Measurements from ENCODE around the gene C16orf92. TPM values are rescaled to one million over a fixed set of nuclear protein-coding genes. Genes with fewer than 3 reads are reported as not detected.

The C16orf92 gene
- total RNA-seq, 1 experiment from 2014 or later: not detected

- Histone ChIP-seq H3K9ac (ENCODE audit: low read length) (no peak overlapping the region), H3K4me2 (ENCODE audit: low read length) (no peak overlapping the region), H2AFZ (ENCODE audit: low read depth, low read length, poor library complexity, severe bottlenecking) (no peak overlapping the region), H3K36me3 (ENCODE audit: control insufficient read depth in 1 of 2, insufficient read depth in 2 of 2, low read length in 2 of 2) (peaks cover 48 to 53% of the 10 kb centered on the region in 2 experiments), H3K9me2 (ENCODE audit: insufficient read depth) (no peaks in the 10 kb centered on the region), H3K9me3 (ENCODE audit: control insufficient read depth in 1 of 2, insufficient read depth in 1 of 2, low read depth in 1 of 2, low read length in 2 of 2) (no peaks in the 10 kb centered on the region), H3K4me1 (ENCODE audit: control insufficient read depth in 1 of 2, insufficient read depth in 2 of 2, low read length in 2 of 2) (peaks cover 8 to 22% of the 10 kb centered on the region in 2 experiments), H3K4me3 (replicated peaks in 1 of 2; ENCODE audit: low read depth in 1 of 2, low read length in 2 of 2) (no peak overlapping the region), H3K27ac (ENCODE audit: low read depth, low read length) (no peak overlapping the region), H3K27me3 (ENCODE audit: insufficient read depth, low read length) (no peaks in the 10 kb centered on the region), H3K79me2 (ENCODE audit: insufficient read depth, low read length) (peaks cover 67% of the 10 kb centered on the region), H4K20me1 (ENCODE audit: insufficient read depth) (no peaks in the 10 kb centered on the region)
- ChIA-PET RAD21 (ENCODE audit: low non-redundant PET in 1 of 2, low total read pairs in 2 of 2, uncharacterized antibody in 2 of 2, unreplicated experiment in 2 of 2) (no interaction called here), CTCF (no interaction called here), POLR2A (no interaction called here)
- BruUV-seq (replicated peaks): no TSS peak
- TF ChIP-seq ZNF274 (IDR thresholded peaks at IDR 0.05; ENCODE audit: low read depth, low read length): no peak
- TF ChIP-seq TCF7L2 (IDR thresholded peaks at IDR 0.05; ENCODE audit: borderline replicate concordance, extremely low read depth, insufficient read depth, insufficient read length): no peak
- TF ChIP-seq RAD21 (IDR thresholded peaks at IDR 0.05; ENCODE audit: low read depth): no peak
- DNase-seq (ENCODE audit: low read depth, low spot score) (no peak), ATAC-seq (no peak)
- intact Hi-C loops (cut with micrococcal nuclease): no loop called here
Observed at GRCh38 chr16:29978081-29978480, 44.9 kb upstream of the C16orf92 start.

GRCh38 chr16:29978564-29979270 lies 44.3 kb upstream of the C16orf92 start:
- Histone ChIP-seq H4K20me1 (ENCODE audit: insufficient read depth) (no peaks in the 10 kb centered on the region), H3K4me2 (ENCODE audit: low read length) (no peak overlapping the region), H3K9me2 (ENCODE audit: insufficient read depth) (no peaks in the 10 kb centered on the region), H3K79me2 (ENCODE audit: insufficient read depth, low read length) (peaks cover 66% of the 10 kb centered on the region), H2AFZ (ENCODE audit: low read depth, low read length, poor library complexity, severe bottlenecking) (no peak overlapping the region), H3K27me3 (ENCODE audit: insufficient read depth, low read length) (no peaks in the 10 kb centered on the region), H3K9ac (ENCODE audit: low read length) (no peak overlapping the region), H3K9me3 (ENCODE audit: control insufficient read depth in 1 of 2, insufficient read depth in 1 of 2, low read depth in 1 of 2, low read length in 2 of 2) (no peaks in the 10 kb centered on the region), H3K27ac (ENCODE audit: low read depth, low read length) (no peak overlapping the region; the same call in 1 of the 2 replicates), H3K36me3 (ENCODE audit: control insufficient read depth in 1 of 2, insufficient read depth in 2 of 2, low read length in 2 of 2) (peaks cover 53 to 59% of the 10 kb centered on the region in 2 experiments), H3K4me1 (ENCODE audit: control insufficient read depth in 1 of 2, insufficient read depth in 2 of 2, low read length in 2 of 2) (peaks cover 8 to 20% of the 10 kb centered on the region in 2 experiments), H3K4me3 (replicated peaks in 1 of 2; ENCODE audit: low read depth in 1 of 2, low read length in 2 of 2) (no peak overlapping the region)
- ChIA-PET POLR2A (no interaction called here), RAD21 (ENCODE audit: low non-redundant PET in 1 of 2, low total read pairs in 2 of 2, uncharacterized antibody in 2 of 2, unreplicated experiment in 2 of 2) (no interaction called here), CTCF (no interaction called here)
- DNase-seq (ENCODE audit: low read depth, low spot score) (no peak), ATAC-seq (no peak)
- TF ChIP-seq JUND (IDR thresholded peaks at IDR 0.05) (no peak), ZBTB33 (IDR thresholded peaks at IDR 0.05; ENCODE audit: extremely low read depth, insufficient replicate concordance, low read length) (no peak), EGR1 (IDR thresholded peaks at IDR 0.05; ENCODE audit: low read depth) (no peak), ZFX (IDR thresholded peaks at IDR 0.05) (no peak), SRF (IDR thresholded peaks at IDR 0.05; ENCODE audit: low read depth) (no peak)
- intact Hi-C loops (cut with micrococcal nuclease): no loop called here
- BruUV-seq (replicated peaks): no TSS peak
